ENCODE data around the gene CD69.

Gene CD69

GRCh38 chr12:9763025-9763424 is 2.3 kb upstream of the CD69 start:
- no peak for DNase-seq
- Histone ChIP-seq H3K4me3 (ENCODE audit: low read depth, low read length) (no peak overlapping the region), H3K27me3 (peaks cover 31% of the 10 kb centered on the region), H3K4me1 (no peaks in the 10 kb centered on the region), H3K9me3 (no peaks in the 10 kb centered on the region), H3K36me3 (no peaks in the 10 kb centered on the region)
- no peak for TF ChIP-seq CTCF (IDR thresholded peaks at IDR 0.05; ENCODE audit: low read depth, low read length)

- TF ChIP-seq CTCF (IDR thresholded peaks at IDR 0.05; ENCODE audit: low read depth, low read length), result no peak
- no peak overlapping the region for H3K4me3 ChIP-seq (ENCODE audit: low read depth, low read length)
- peaks cover 34% of the 10 kb centered on the region for H3K27me3 ChIP-seq
- DNase-seq, result no peak
- H3K9me3 ChIP-seq, result no peaks in the 10 kb centered on the region
- H3K36me3 ChIP-seq, result no peaks in the 10 kb centered on the region
- H3K4me1 ChIP-seq, result no peaks in the 10 kb centered on the region
These were observed 1.7 kb upstream of the CD69 start for GRCh38 chr12:9762369-9762768.

GRCh38 chr12:9761419-9761781 is 699 bp upstream of the CD69 start:
- H3K4me1 ChIP-seq, result no peaks in the 10 kb centered on the region
- no peak for DNase-seq
- no peak for TF ChIP-seq CTCF (IDR thresholded peaks at IDR 0.05; ENCODE audit: low read depth, low read length)
- no peaks in the 10 kb centered on the region for H3K36me3 ChIP-seq
- no peak overlapping the region for H3K4me3 ChIP-seq (ENCODE audit: low read depth, low read length)
- H3K9me3 ChIP-seq, result no peaks in the 10 kb centered on the region
- peaks cover 41% of the 10 kb centered on the region for H3K27me3 ChIP-seq

- no peaks in the 10 kb centered on the region for H3K36me3 ChIP-seq
- no peak overlapping the region for H3K4me3 ChIP-seq (ENCODE audit: low read depth, low read length)
- peaks cover 42% of the 10 kb centered on the region for H3K27me3 ChIP-seq
- no peaks in the 10 kb centered on the region for H3K9me3 ChIP-seq
- DNase-seq, result no peak
- H3K4me1 ChIP-seq, result no peaks in the 10 kb centered on the region
- TF ChIP-seq CTCF (IDR thresholded peaks at IDR 0.05; ENCODE audit: low read depth, low read length), result no peak
These were observed 581 bp downstream of the CD69 start for GRCh38 chr12:9760120-9760519.

- Histone ChIP-seq H3K9me3 (no peaks in the 10 kb centered on the region), H3K36me3 (no peaks in the 10 kb centered on the region), H3K4me1 (no peaks in the 10 kb centered on the region), H3K4me3 (ENCODE audit: low read depth, low read length) (no peak overlapping the region), H3K27me3 (peaks cover 46% of the 10 kb centered on the region)
- no peak for DNase-seq
- TF ChIP-seq CTCF (IDR thresholded peaks at IDR 0.05; ENCODE audit: low read depth, low read length), result no peak
These were observed 1.0 kb downstream of the CD69 start for GRCh38 chr12:9759694-9760093.

GRCh38 chr12:9758119-9758518 is 2.6 kb downstream of the CD69 start:
- Histone ChIP-seq H3K9me3 (no peaks in the 10 kb centered on the region), H3K36me3 (no peaks in the 10 kb centered on the region), H3K4me3 (ENCODE audit: low read depth, low read length) (no peak overlapping the region), H3K27me3 (peaks cover 60% of the 10 kb centered on the region), H3K4me1 (no peaks in the 10 kb centered on the region)
- DNase-seq, result no peak
- no peak for TF ChIP-seq CTCF (IDR thresholded peaks at IDR 0.05; ENCODE audit: low read depth, low read length)

All from BE2C (cell line).